Psoas muscle (tissue), 8 donors: ENCODE results near the gene FZD10. TPM values are rescaled to one million over a fixed set of nuclear protein-coding genes. Genes with fewer than 3 reads are reported as not detected.

Experiments used
- ATAC-seq, 4 donors: fragments of 200-7000 bp; cut with Tn5 transposase; one replicate each; pipeline ENCODE4 v1.9.1; 2020; ENCODE audit warnings: moderate library complexity in 3 of 4, mild to moderate bottlenecking in 2 of 4
- DNase-seq, 2 donors: peaks; one replicate each; pipeline ENCODE4 v3.0.0-alpha.2; 2020
- H3K27ac ChIP-seq: fragments of 200-600 bp; one replicate; pipeline ENCODE4 v1.8.0; 2022
- H3K27me3 ChIP-seq, 3 donors: fragments of 200-600 bp in 1 of 3; one replicate each; pipeline versions ENCODE4 v1.6.1 to v1.8.0; 2013 to 2022; ENCODE audit warnings: low read length in 2 of 3, mild to moderate bottlenecking in 2 of 3, moderate library complexity in 1 of 3; ENCODE audit not compliant: insufficient read depth in 3 of 3
- H3K36me3 ChIP-seq, 2 donors: fragments of 200-600 bp in 1 of 2; one replicate each; pipeline versions ENCODE4 v1.6.1 to v1.8.0; 2013 to 2022; ENCODE audit warnings: low read depth in 1 of 2, mild to moderate bottlenecking in 1 of 2, moderate library complexity in 1 of 2; ENCODE audit not compliant: insufficient read depth in 1 of 2
- H3K4me1 ChIP-seq: fragments of 200-600 bp; one replicate; pipeline ENCODE4 v1.8.0; 2022
- H3K4me3 ChIP-seq: fragments of 200-600 bp; one replicate; pipeline ENCODE4 v1.8.0; 2022; ENCODE audit warnings: mild to moderate bottlenecking
- H3K9me3 ChIP-seq: fragments of 200-600 bp; one replicate; pipeline ENCODE4 v1.8.0; 2022
- CTCF ChIP-seq: fragments of 200-600 bp; IDR thresholded peaks from one replicate; pipeline ENCODE4 v1.8.0; 2022; ENCODE audit warnings: antibody characterized with exemption
- WGBS, 3 donors: extraction: QIAGEN DNeasy Blood & Tissue Kit; methylation state at CpG; one replicate each; pipeline versions ENCODE4 v1.1.6 to v1.1.7; 2013; 5-methylcytosine and 5-hydroxymethylcytosine counted together
- intact Hi-C, 2 donors: fragments of 100-400 bp; cut with DNase I; formaldehyde crosslinking; loops; one replicate each; pipeline versions ENCODE4 v1.11.0 to v1.14.2; 2022
- polyA plus RNA-seq, 3 donors: library from polyadenylated mRNA; stranded (reverse); fragments of 200-250 nt; gene quantifications; one replicate each; pipeline ENCODE4 v1.2.3, GENCODE V29; 2013
- total RNA-seq, 4 donors: library from RNA; stranded (reverse); fragmentation: NEBNext Ultra II Directional in 2 of 4; extraction: Animal tissue kit (Norgen Biotek cat#: 25700) in 2 of 4; gene quantifications; one replicate each; pipeline versions ENCODE4 v1.2.1 to v1.2.4, GENCODE V29; 2021 to 2023
- donor health status: healthy with polysubstance abuse.
- donor health status: DM: no; HTN: no; CAD: no; lungs with moderate emphysema.
- donor health status: Bipolar disorder and iron deficiency.
- donor health status: healthy.
- donor health status: DM: yes; HTN: yes; CAD: no.
- donor health status: DM: no; HTN: no; CAD: no.
- donor health status: DM: no; HTN: no; CAD: no.
- donor health status: DM: yes; HTN: yes; CAD: no.

The FZD10 gene
- total and polyA plus RNA-seq, 7 donors = 0.17 to 0.68 (median 0.26) TPM

GRCh38 chr12:130198026-130198662, 35.9 kb downstream of the FZD10 start:
- Histone ChIP-seq H3K36me3 (no peaks in the 10 kb centered on the region), H3K4me1 (no peaks in the 10 kb centered on the region), H3K4me3 (no peak overlapping the region), H3K27ac (no peak overlapping the region), H3K9me3 (no peaks in the 10 kb centered on the region), H3K27me3 (peaks cover 0 to 6% (median 0%) of the 10 kb centered on the region in 3 donors)
- 82 to 84% (median 82%) methylated on average over 18 of the region's 18 CpGs for WGBS, 3 donors
- DNase-seq (no peak), ATAC-seq (no peak)
- TF ChIP-seq CTCF = no peak
- intact Hi-C loops = no loop called here

GRCh38 chr12:130198663-130199060, 36.4 kb downstream of the FZD10 start:
- H3K4me3 ChIP-seq = no peak overlapping the region
- H3K27me3 ChIP-seq = peaks cover 0 to 6% (median 0%) of the 10 kb centered on the region in 3 donors
- no peak for TF ChIP-seq CTCF

GRCh38 chr12:130199581-130200390, 37.5 kb downstream of the FZD10 start:
- ATAC-seq (no peak), DNase-seq (no peak)
- Histone ChIP-seq H3K27me3 (peaks cover 0 to 6% (median 0%) of the 10 kb centered on the region in 3 donors), H3K27ac (no peak overlapping the region), H3K36me3 (no peaks in the 10 kb centered on the region), H3K4me3 (no peak overlapping the region), H3K4me1 (no peaks in the 10 kb centered on the region), H3K9me3 (no peaks in the 10 kb centered on the region)
- no peak for TF ChIP-seq CTCF
- intact Hi-C loops = no loop called here
- 58 to 61% (median 59%) methylated on average over 18 of the region's 18 CpGs for WGBS, 3 donors

More at GRCh38 chr12:130198663-130199060, 36.4 kb downstream of the FZD10 start:
- no peaks in the 10 kb centered on the region for H3K36me3 ChIP-seq
- no peaks in the 10 kb centered on the region for H3K9me3 ChIP-seq
- DNase-seq (no peak), ATAC-seq (no peak)
- intact Hi-C loops = no loop called here
- H3K4me1 ChIP-seq = no peaks in the 10 kb centered on the region
- 84 to 89% (median 87%) methylated on average over 16 of the region's 16 CpGs for WGBS, 3 donors
- H3K27ac ChIP-seq = no peak overlapping the region

- no peak for DNase-seq
- Histone ChIP-seq H3K4me3 (no peak overlapping the region), H3K9me3 (no peaks in the 10 kb centered on the region), H3K4me1 (no peaks in the 10 kb centered on the region), H3K27me3 (peaks cover 0 to 6% (median 0%) of the 10 kb centered on the region in 3 donors), H3K36me3 (no peaks in the 10 kb centered on the region), H3K27ac (no peak overlapping the region)
- no peak for ATAC-seq
- TF ChIP-seq CTCF = no peak
- intact Hi-C loops = no loop called here
- 83 to 91% (median 89%) methylated on average over 7 of the region's 7 CpGs for WGBS, 3 donors
Measured at GRCh38 chr12:130200445-130200844, 38.2 kb downstream of the FZD10 start.
